Endothelial cell of umbilical vein (primary cell): ENCODE data around the gene C16orf74. TPM values are rescaled to one million over a fixed set of nuclear protein-coding genes. Genes with fewer than 3 reads are reported as not detected.

Experiments
- BruUV-seq: library from RNA; stranded (reverse); fragments of 400-500 nt; replicated peaks from 2 replicates; lab custom pipeline; 2021; lab: Mats Ljungman, UMichigan
- CTCF ChIA-PET: fragments of 300-600, 350-600 bp; sonication (Branson Sonifier 250); formaldehyde crosslinking; loops from one replicate; lab custom pipeline; 2021; ENCODE audit warnings: antibody characterized with exemption, inconsistent platforms; lab: Charles Lee
- POLR2A ChIA-PET: fragments of 300-600, 350-600 bp; sonication (Branson Sonifier 250); formaldehyde crosslinking; loops from one replicate; lab custom pipeline; 2021; ENCODE audit warnings: antibody characterized with exemption, inconsistent platforms; lab: Charles Lee
- DNase-seq: peaks from one replicate; pipeline ENCODE4 v3.0.0-alpha.2; 2011; ENCODE audit warnings: low read depth, low spot score
- FAIRE-seq: peaks from 2 replicates; lab custom pipeline; 2011; peaks lifted over from hg19 to GRCh38; lab: Jason Lieb, UNC
- H2AFZ ChIP-seq: 2 replicates; pipeline ENCODE4 v1.6.0; 2012; ENCODE audit warnings: low read depth, low read length, control low read depth, inconsistent platforms
- H3K27ac ChIP-seq: 2 replicates; pipeline ENCODE4 v1.5.1; 2011; ENCODE audit warnings: low read depth, mild to moderate bottlenecking, control low read depth, low read length, moderate library complexity; ENCODE audit not compliant: insufficient read depth
- H3K27me3 ChIP-seq, 2 experiments: 2 replicates each; pipeline versions ENCODE4 v1.6.0 to v1.6.1; 2011; ENCODE audit warnings: low read length in 2 of 2, mixed read lengths in 1 of 2; ENCODE audit not compliant: control insufficient read depth in 2 of 2, insufficient read depth in 2 of 2
- H3K36me3 ChIP-seq, 2 experiments: 2 replicates in 1 of 2; 3 replicates in 1 of 2; pipeline ENCODE4 v1.5.1; 2011; ENCODE audit warnings: low read length in 2 of 2, mild to moderate bottlenecking in 1 of 2, moderate library complexity in 1 of 2; ENCODE audit not compliant: control insufficient read depth in 2 of 2, insufficient read depth in 2 of 2; ENCODE audit errors: extremely low read depth in 1 of 2
- H3K4me1 ChIP-seq: 3 replicates; pipeline ENCODE4 v1.5.1; 2011; ENCODE audit warnings: mild to moderate bottlenecking, low read length; ENCODE audit not compliant: control insufficient read depth, insufficient read depth; ENCODE audit errors: extremely low read depth
- H3K4me2 ChIP-seq: 2 replicates; pipeline ENCODE4 v1.6.1; 2011; ENCODE audit warnings: low read length, control low read depth, mixed read lengths; ENCODE audit not compliant: insufficient read depth
- H3K4me3 ChIP-seq, 3 experiments: fragments of 200-600 bp in 1 of 3; sonication (generic), shearing (Covaris generic) in 1 of 3; replicated peaks in 1 of 3; 2 replicates each; pipeline ENCODE4 v1.5.1; 2011 to 2016; ENCODE audit warnings: control low read depth in 3 of 3, low read length in 3 of 3, mild to moderate bottlenecking in 2 of 3, inconsistent platforms in 1 of 3, low read depth in 1 of 3, moderate library complexity in 1 of 3; ENCODE audit not compliant: insufficient read depth in 1 of 3
- H3K79me2 ChIP-seq: 2 replicates; pipeline ENCODE4 v1.6.0; 2012; ENCODE audit warnings: low read length, inconsistent platforms; ENCODE audit not compliant: control insufficient read depth, insufficient read depth
- H3K9ac ChIP-seq: replicated peaks from 2 replicates; pipeline ENCODE3; 2011; ENCODE audit warnings: low read length, control low read depth; ENCODE audit not compliant: insufficient read depth; ENCODE audit errors: extremely low read depth
- H3K9me1 ChIP-seq: replicated peaks from 3 replicates; pipeline ENCODE4 v1.6.0; 2011; ENCODE audit warnings: mild to moderate bottlenecking, low read length; ENCODE audit not compliant: control insufficient read depth, insufficient read depth; ENCODE audit errors: extremely low read depth
- H3K9me3 ChIP-seq: replicated peaks from 2 replicates; pipeline ENCODE4 v1.5.1; 2012; ENCODE audit warnings: low read length, inconsistent platforms; ENCODE audit not compliant: control insufficient read depth, insufficient read depth
- H4K20me1 ChIP-seq: replicated peaks from 2 replicates; pipeline ENCODE3; 2011; ENCODE audit warnings: mild to moderate bottlenecking, low read length; ENCODE audit not compliant: control insufficient read depth, insufficient read depth; ENCODE audit errors: extremely low read depth
- EZH2 ChIP-seq: IDR thresholded peaks from 2 replicates; pipeline ENCODE4 v1.6.1; 2012; ENCODE audit warnings: borderline replicate concordance, low read depth, mild to moderate bottlenecking, moderate library complexity, low read length, inconsistent platforms; ENCODE audit not compliant: severe bottlenecking
- GATA2 ChIP-seq: IDR thresholded peaks from 2 replicates; pipeline ENCODE4 v1.7.0; 2011; ENCODE audit warnings: low read depth, mild to moderate bottlenecking, moderate library complexity, mixed read lengths, low read length; ENCODE audit not compliant: insufficient read length, insufficient read depth
- MAX ChIP-seq: IDR thresholded peaks from 2 replicates; pipeline ENCODE4 v1.6.1; 2011; ENCODE audit not compliant: insufficient read depth, insufficient read length
- dilution Hi-C: fragments of 300-500 bp; cut with MboI; formaldehyde crosslinking; loops from one replicate; pipeline ENCODE4 v1.15.0; 2019; ENCODE audit warnings: low sequenced_read_pairs; ENCODE audit not compliant: extremely low pct_ligation_motif_present
- intact Hi-C: fragments of 100-400 bp; cut with micrococcal nuclease; formaldehyde crosslinking; loops from one replicate; pipeline ENCODE4 v1.10.0; 2022
- polyA plus RNA-seq, 4 experiments: library from polyadenylated mRNA; depleted of rRNA in 3 of 4; stranded (reverse) in 3 of 4; unstranded in 1 of 4; fragments of >200 nt; gene quantifications; 2 replicates each; pipeline versions ENCODE4 v1.2.1 to v1.2.3, GENCODE V29; 2011 to 2012; ENCODE audit warnings: missing spikeins in 1 of 4
- total RNA-seq: library from RNA; stranded (reverse); gene quantifications from 2 replicates; pipeline ENCODE4 v1.2.3, GENCODE V29; 2021
- TF ChIP-seq, protein P1 (sequence below), 2 donors: IDR thresholded peaks; 1 replicate in 1 of 2; 2 replicates in 1 of 2; pipeline ENCODE4 v1.5.1; 2011; ENCODE audit warnings: low read length in 2 of 2, mild to moderate bottlenecking in 2 of 2, moderate library complexity in 2 of 2, control low read depth in 1 of 2, inconsistent platforms in 1 of 2, low read depth in 1 of 2; ENCODE audit not compliant: insufficient read depth in 1 of 2; ENCODE audit errors: extremely low read depth in 1 of 2

C16orf74 gene
- total and polyA plus RNA-seq, 2 donors (not counting 3 experiments of a cell fraction or from before 2014, with no cell fraction given): 12.1 to 38.7 TPM

DNA sequence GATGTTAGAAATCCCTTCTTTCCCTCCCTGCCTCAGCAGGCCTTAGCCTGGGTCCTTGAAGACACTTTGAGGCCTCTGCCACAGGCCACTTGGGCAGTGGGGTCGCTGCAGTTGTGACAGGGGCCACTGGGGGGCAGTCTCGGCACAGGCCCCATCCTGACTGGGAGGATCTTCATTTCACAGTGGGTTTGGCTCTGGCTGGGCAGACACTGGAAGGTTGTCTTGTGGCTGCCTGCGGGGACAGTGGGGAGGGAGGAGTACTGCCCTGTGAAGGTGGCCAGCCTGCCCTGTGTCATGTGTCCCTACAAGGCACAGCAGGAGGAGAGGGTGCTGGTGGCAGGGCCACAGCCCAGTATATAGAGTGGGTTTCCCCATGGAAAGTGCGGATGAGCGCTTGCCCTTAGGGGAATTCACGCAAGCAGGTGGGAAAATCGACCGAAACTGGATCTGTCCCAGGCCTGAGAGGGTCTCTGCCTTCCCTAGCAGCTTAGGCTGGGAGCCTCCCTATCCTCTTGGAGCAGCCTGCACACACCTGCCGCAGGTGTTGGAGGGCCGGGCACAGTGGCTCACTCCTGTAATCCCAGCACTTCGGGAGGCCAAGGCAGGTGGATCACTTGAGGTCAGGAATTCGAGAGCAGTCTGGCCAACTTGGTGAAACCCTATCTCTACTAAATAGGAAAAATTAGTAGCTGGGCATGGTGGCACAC is 90.9 kb downstream of the C16orf74 start:
- intact Hi-C loops (loop anchor here (1.0 kb wide), 2 partner anchors 14 to 58 kb away; no protein-coding TSS in a partner anchor), dilution Hi-C loops (no loop called here)
- ChIA-PET POLR2A (no interaction called here), CTCF (interaction anchor here (0.6 to 8.2 kb wide), 10 partner anchors 10 to 212 kb away, joined by 3 to 119 read pairs (median 4); no protein-coding TSS in a partner anchor)
- DNase-seq (peak; percentile 70), FAIRE-seq (peak; percentile 88)
- Histone ChIP-seq H3K27ac (no peak overlapping the region), H3K9ac (no peak overlapping the region), H3K4me2 (no peak overlapping the region), H3K9me1 (no peaks in the 10 kb centered on the region), H4K20me1 (no peaks in the 10 kb centered on the region), H3K4me3 (no peak overlapping the region), H3K79me2 (no peaks in the 10 kb centered on the region), H3K36me3 (no peaks in the 10 kb centered on the region), H3K9me3 (no peaks in the 10 kb centered on the region), H3K27me3 (no peaks in the 10 kb centered on the region), H2AFZ (no peak overlapping the region), H3K4me1 (no peaks in the 10 kb centered on the region)
- BruUV-seq: no TSS peak
- TF ChIP-seq MAX (no peak), GATA2 (no peak), EZH2 (no peak)
- TF ChIP-seq, protein P1, sequence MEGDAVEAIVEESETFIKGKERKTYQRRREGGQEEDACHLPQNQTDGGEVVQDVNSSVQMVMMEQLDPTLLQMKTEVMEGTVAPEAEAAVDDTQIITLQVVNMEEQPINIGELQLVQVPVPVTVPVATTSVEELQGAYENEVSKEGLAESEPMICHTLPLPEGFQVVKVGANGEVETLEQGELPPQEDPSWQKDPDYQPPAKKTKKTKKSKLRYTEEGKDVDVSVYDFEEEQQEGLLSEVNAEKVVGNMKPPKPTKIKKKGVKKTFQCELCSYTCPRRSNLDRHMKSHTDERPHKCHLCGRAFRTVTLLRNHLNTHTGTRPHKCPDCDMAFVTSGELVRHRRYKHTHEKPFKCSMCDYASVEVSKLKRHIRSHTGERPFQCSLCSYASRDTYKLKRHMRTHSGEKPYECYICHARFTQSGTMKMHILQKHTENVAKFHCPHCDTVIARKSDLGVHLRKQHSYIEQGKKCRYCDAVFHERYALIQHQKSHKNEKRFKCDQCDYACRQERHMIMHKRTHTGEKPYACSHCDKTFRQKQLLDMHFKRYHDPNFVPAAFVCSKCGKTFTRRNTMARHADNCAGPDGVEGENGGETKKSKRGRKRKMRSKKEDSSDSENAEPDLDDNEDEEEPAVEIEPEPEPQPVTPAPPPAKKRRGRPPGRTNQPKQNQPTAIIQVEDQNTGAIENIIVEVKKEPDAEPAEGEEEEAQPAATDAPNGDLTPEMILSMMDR (IDR thresholded peaks at IDR 0.05; ENCODE audit: extremely low read depth in 1 of 2, insufficient read depth in 1 of 2, low read depth in 1 of 2, low read length in 2 of 2): peak; percentile 96 to 98
